Measurements from ENCODE around the gene SULT1B1. TPM values are rescaled to one million over a fixed set of nuclear protein-coding genes. Genes with fewer than 3 reads are reported as not detected.

Gene SULT1B1
- total RNA-seq, 1 experiment from 2014 or later = 0.04 TPM

- TF ChIP-seq MAX (CRISPR knock-in tag; IDR thresholded peaks at IDR 0.05) (no peak), PREB (CRISPR knock-in tag; IDR thresholded peaks at IDR 0.05; ENCODE audit: borderline replicate concordance) (no peak), ZNF219 (CRISPR knock-in tag; IDR thresholded peaks at IDR 0.05; ENCODE audit: borderline replicate concordance) (no peak)
Measured at GRCh38 chr4:69765751-69766150, 5.3 kb upstream of the SULT1B1 start (continued).

- peaks cover 10% of the 10 kb centered on the region for H3K9me3 Mint-ChIP-seq
- H3K27ac Mint-ChIP-seq = no peak overlapping the region
- ATAC-seq (no peak), DNase-seq (ENCODE audit: low spot score) (no peak)
- H3K36me3 Mint-ChIP-seq = peaks cover 8% of the 10 kb centered on the region
- no peak overlapping the region for H3K4me3 Mint-ChIP-seq
- no peaks in the 10 kb centered on the region; the same call in 1 of the 2 replicates for H3K27me3 Mint-ChIP-seq (ENCODE audit: low read depth)
- TF ChIP-seq AFF4 (CRISPR knock-in tag; IDR thresholded peaks at IDR 0.05; ENCODE audit: borderline replicate concordance) = no peak
- TF ChIP-seq ZNF317 (CRISPR knock-in tag; IDR thresholded peaks at IDR 0.05; ENCODE audit: borderline replicate concordance, low read depth) = no peak
- no peak for TF ChIP-seq ZNF232 (CRISPR knock-in tag; IDR thresholded peaks at IDR 0.05)
- TF ChIP-seq ZNF671 (CRISPR knock-in tag; IDR thresholded peaks at IDR 0.05) = no peak
- TF ChIP-seq GABPB1 (CRISPR knock-in tag; IDR thresholded peaks at IDR 0.05) = no peak
- no peak for TF ChIP-seq GRHL2 (CRISPR knock-in tag; IDR thresholded peaks at IDR 0.05; ENCODE audit: insufficient replicate concordance, severe bottlenecking)
- no peak for TF ChIP-seq ZSCAN18 (CRISPR knock-in tag; IDR thresholded peaks at IDR 0.05)
- no peak for TF ChIP-seq CDX4 (CRISPR knock-in tag; IDR thresholded peaks at IDR 0.05; ENCODE audit: borderline replicate concordance)
- TF ChIP-seq NR1H2 (CRISPR knock-in tag; IDR thresholded peaks at IDR 0.05) = no peak
- TF ChIP-seq CREB1 (CRISPR knock-in tag; IDR thresholded peaks at IDR 0.05) = no peak
- TF ChIP-seq ZBTB21 (CRISPR knock-in tag; IDR thresholded peaks at IDR 0.05; ENCODE audit: borderline replicate concordance) = no peak
- no peak for TF ChIP-seq ZNF219 (CRISPR knock-in tag; IDR thresholded peaks at IDR 0.05; ENCODE audit: borderline replicate concordance)
- TF ChIP-seq TEAD1 (CRISPR knock-in tag; IDR thresholded peaks at IDR 0.05) = no peak
- ChIA-PET POLR2A (no interaction called here), CTCF (no interaction called here)
- peaks cover 16% of the 10 kb centered on the region for H3K4me1 Mint-ChIP-seq
Measured at GRCh38 chr4:69764311-69764710, 3.9 kb upstream of the SULT1B1 start.

- POLR2A ChIA-PET = interaction anchor here (0.5 kb wide), 1 partner anchor 502 kb away, joined by 6 read pairs; no protein-coding TSS in a partner anchor
- H3K9me3 Mint-ChIP-seq = peaks cover 8% of the 10 kb centered on the region
- H3K4me3 Mint-ChIP-seq = no peak overlapping the region
- no peak overlapping the region for H3K27ac Mint-ChIP-seq
- CTCF ChIA-PET = no interaction called here
- DNase-seq (ENCODE audit: low spot score) (no peak), ATAC-seq (no peak)
- H3K36me3 Mint-ChIP-seq = peaks cover 8% of the 10 kb centered on the region
- TF ChIP-seq ZNF263 (CRISPR knock-in tag; IDR thresholded peaks at IDR 0.05; ENCODE audit: low read depth) = no peak
- no peaks in the 10 kb centered on the region for H3K27me3 Mint-ChIP-seq (ENCODE audit: low read depth)
- H3K4me1 Mint-ChIP-seq = peaks cover 8% of the 10 kb centered on the region
Measured at GRCh38 chr4:69763233-69763632, 2.8 kb upstream of the SULT1B1 start.

Measured in WTC11 (cell line).